K562 (cell line): ENCODE measurements around the gene GSTA2. TPM values are rescaled to one million over a fixed set of nuclear protein-coding genes. Genes with fewer than 3 reads are reported as not detected.
A peak's percentile ranks its signal among the peaks of the same experiment; 100 is the strongest.

Source experiments
- C11orf30 ChIP-seq: fragments of 450-650 bp; IDR thresholded peaks from 2 replicates; pipeline ENCODE4 v1.6.1; 2016; ENCODE audit warnings: low read depth, mild to moderate bottlenecking
- EHMT2 ChIP-seq: fragments of 450-650 bp; IDR thresholded peaks from 2 replicates; pipeline ENCODE4 v1.6.1; 2018; ENCODE audit warnings: antibody characterized with exemption
- ETV1 ChIP-seq: fragments of 450-650 bp; conservative IDR thresholded peaks from 2 replicates; pipeline ENCODE4 v1.6.1; 2016; ENCODE audit warnings: missing genetic modification characterization, control low read depth, low read depth, missing compliant biosample characterization
- ETV5 ChIP-seq: sonication (generic); formaldehyde crosslinking; IDR thresholded peaks from 2 replicates; pipeline ENCODE4 v1.4.0; 2020; ENCODE audit warnings: low read depth, mild to moderate bottlenecking, missing genetic modification reagents
- KDM1A ChIP-seq, 2 experiments: fragments of 450-650 bp; IDR thresholded peaks; 2 replicates each; pipeline ENCODE4 v1.6.1; 2016; ENCODE audit warnings: mild to moderate bottlenecking in 2 of 2
- LEF1 ChIP-seq: fragments of 450-650 bp; IDR thresholded peaks from 2 replicates; pipeline ENCODE4 v1.6.1; 2016; ENCODE audit warnings: mild to moderate bottlenecking
- MBD1 ChIP-seq: fragments of 250-450 bp; sonication (Bioruptor Pico); IDR thresholded peaks from 2 replicates; pipeline ENCODE4 v1.8.0; 2022; ENCODE audit warnings: inconsistent platforms
- MEIS2 ChIP-seq: fragments of 450-650 bp; IDR thresholded peaks from 2 replicates; pipeline ENCODE4 v1.6.1; 2014; ENCODE audit warnings: mild to moderate bottlenecking; ENCODE audit not compliant: partially characterized antibody
- MXI1 ChIP-seq: IDR thresholded peaks from 2 replicates; pipeline ENCODE4 v1.6.1; 2011; ENCODE audit warnings: low read depth, mild to moderate bottlenecking, improper control_type of control experiment, low read length
- NONO ChIP-seq, 2 experiments: fragments of 200-400 bp in 1 of 2; fragments of 450-650 bp in 1 of 2; formaldehyde crosslinking in 1 of 2; IDR thresholded peaks; 2 replicates each; pipeline ENCODE4 v1.6.1; 2017; ENCODE audit warnings: low read depth in 2 of 2, mild to moderate bottlenecking in 2 of 2, moderate library complexity in 2 of 2, low read length in 1 of 2
- PML ChIP-seq: IDR thresholded peaks from 2 replicates; pipeline ENCODE4 v1.6.1; 2012; ENCODE audit warnings: low read length, inconsistent platforms
- PYGO2 ChIP-seq: fragments of 450-650 bp; IDR thresholded peaks from 2 replicates; pipeline ENCODE4 v1.6.1; 2016; ENCODE audit warnings: mild to moderate bottlenecking, missing genetic modification characterization, moderate library complexity, missing compliant biosample characterization
- TAF9B ChIP-seq: fragments of 450-650 bp; IDR thresholded peaks from 2 replicates; pipeline ENCODE4 v1.6.1; 2018; ENCODE audit warnings: mild to moderate bottlenecking; ENCODE audit not compliant: partially characterized antibody
- ZEB2 ChIP-seq: fragments of 450-650 bp; IDR thresholded peaks from 2 replicates; pipeline ENCODE4 v1.6.1; 2016
- ZNF780A ChIP-seq: fragments of 250-450 bp; sonication (Bioruptor Pico); IDR thresholded peaks from 2 replicates; pipeline ENCODE4 v1.5.0; 2021; ENCODE audit warnings: mild to moderate bottlenecking
- polyA plus RNA-seq, 8 experiments: library from polyadenylated mRNA; depleted of rRNA in 4 of 8; stranded (reverse) in 5 of 8; unstranded in 3 of 8; fragments of >200 nt; fragmentation: Nextera tagmentation in 2 of 8; fragmentation: Illumina TruSeq in 1 of 8; extraction: Ambion mirVana in 2 of 8; extraction: Trizol in 1 of 8; gene quantifications; 2 replicates each; pipeline versions ENCODE4 v1.2.1 to v1.2.3, GENCODE V29; 2011 to 2014; ENCODE audit warnings: inconsistent platforms in 1 of 8, missing spikeins in 1 of 8
- total RNA-seq, 7 experiments: library from RNA; depleted of rRNA in 6 of 7; stranded (reverse); fragments of >200 nt in 6 of 7; fragmentation: Illumina TruSeq in 2 of 7; extraction: Trizol in 2 of 7; gene quantifications; 2 replicates each; pipeline versions ENCODE4 v1.2.1 to v1.2.3, GENCODE V29; 2011 to 2021; ENCODE audit warnings: low replicate concordance in 1 of 7

Gene GSTA2
- total and polyA plus RNA-seq, 9 of the 15 experiments (the other 6 are each of a cell fraction or from before 2014, with no cell fraction given) = 0.11 to 0.24 (median 0.14) TPM; not detected in 3

GRCh38 chr6:52739627-52740026, 23.6 kb downstream of the GSTA2 start (continued):
- TF ChIP-seq EHMT2 (0 out of 2 replicates have a peak, but pooled peaks have one; percentile 32), C11orf30 (no peak), NONO (IDR thresholded peaks at IDR 0.05; ENCODE audit: low read depth in 2 of 2, low read length in 1 of 2) (no peak), ETV1 (peak; percentile 64), MBD1 (no peak), ETV5 (CRISPR knock-in tag) (0 out of 2 replicates have a peak, but pooled peaks have one; percentile 29), TAF9B (peak; percentile 23), MXI1 (no peak), LEF1 (no peak), PYGO2 (tag) (no peak), ZNF780A (CRISPR knock-in tag) (no peak), MEIS2 (peak; percentile 82), PML (peak; percentile 38; the same call in 1 of the 2 replicates), ZEB2 (no peak), KDM1A (IDR thresholded peaks at IDR 0.05) (peak; percentile 87 to 91)
